ENCODE data around the gene KRTAP9-8. TPM values are rescaled to one million over a fixed set of nuclear protein-coding genes. Genes with fewer than 3 reads are reported as not detected.
"Not testable (repeated sequence)": the region's sequence is repeated elsewhere in the genome, so short reads cannot be mapped to it uniquely, and the experiment has no call there.

The KRTAP9-8 gene
- total RNA-seq, 4 donors from 2014 or later: not detected

GRCh38 chr17:41271858-41272257 lies 34.1 kb downstream of the KRTAP9-8 start:
- TF ChIP-seq POLR2A (IDR thresholded peaks at IDR 0.05) (no peak), CTCF (IDR thresholded peaks at IDR 0.05) (no peak)
- H3K4me3 ChIP-seq: no peak overlapping the region
- H3K27ac ChIP-seq: no peak overlapping the region
- H3K27me3 ChIP-seq: no peaks in the 10 kb centered on the region
- H3K36me3 ChIP-seq: no peaks in the 10 kb centered on the region
- no peaks in the 10 kb centered on the region for H3K4me1 ChIP-seq
- H3K9me3 ChIP-seq: no peaks in the 10 kb centered on the region
- no peak for DNase-seq

- not testable (repeated sequence) for H3K9me3 ChIP-seq, H3K4me3 ChIP-seq, H3K27me3 ChIP-seq, DNase-seq, H3K4me1 ChIP-seq, H3K36me3 ChIP-seq, H3K27ac ChIP-seq
Measured at GRCh38 chr17:41275648-41276190, 37.9 kb downstream of the KRTAP9-8 start, which contains the start of gene KRTAP9-7. Gene KRTAP9-7, plus strand, starts transcription at chr17:41275698. Its CDS starts 0 bp downstream, at chr17:41275698.

- TF ChIP-seq POLR2A (IDR thresholded peaks at IDR 0.05) (no peak), CTCF (IDR thresholded peaks at IDR 0.05) (no peak)
- no peaks in the 10 kb centered on the region for H3K4me1 ChIP-seq
- no peaks in the 10 kb centered on the region for H3K36me3 ChIP-seq
- H3K27me3 ChIP-seq: no peaks in the 10 kb centered on the region
- no peak for DNase-seq
- no peak overlapping the region for H3K4me3 ChIP-seq
- no peaks in the 10 kb centered on the region for H3K9me3 ChIP-seq
- H3K27ac ChIP-seq: no peak overlapping the region
Measured at GRCh38 chr17:41278176-41278955, 40.6 kb downstream of the KRTAP9-8 start.

GRCh38 chr17:41284043-41284442 lies 46.2 kb downstream of the KRTAP9-8 start:
- Histone ChIP-seq H3K9me3 (no peaks in the 10 kb centered on the region), H3K36me3 (no peaks in the 10 kb centered on the region), H3K4me1 (no peaks in the 10 kb centered on the region), H3K27me3 (no peaks in the 10 kb centered on the region), H3K27ac (no peak overlapping the region), H3K4me3 (no peak overlapping the region)
- TF ChIP-seq CTCF (IDR thresholded peaks at IDR 0.05): no peak
- DNase-seq: no peak

GRCh38 chr17:41284546-41284945 lies 46.7 kb downstream of the KRTAP9-8 start:
- Histone ChIP-seq H3K36me3 (no peaks in the 10 kb centered on the region), H3K9me3 (no peaks in the 10 kb centered on the region), H3K4me3 (no peak overlapping the region), H3K27me3 (no peaks in the 10 kb centered on the region), H3K27ac (no peak overlapping the region), H3K4me1 (no peaks in the 10 kb centered on the region)
- DNase-seq: no peak
- TF ChIP-seq CTCF (IDR thresholded peaks at IDR 0.05) (no peak), POLR2A (IDR thresholded peaks at IDR 0.05) (no peak)

- H3K27me3 ChIP-seq: no peaks in the 10 kb centered on the region
- DNase-seq: no peak
- H3K9me3 ChIP-seq: no peaks in the 10 kb centered on the region
- no peaks in the 10 kb centered on the region for H3K4me1 ChIP-seq
- H3K27ac ChIP-seq: no peak overlapping the region
- no peak overlapping the region for H3K4me3 ChIP-seq
- TF ChIP-seq POLR2A (IDR thresholded peaks at IDR 0.05) (no peak), CTCF (IDR thresholded peaks at IDR 0.05) (no peak)
- no peaks in the 10 kb centered on the region for H3K36me3 ChIP-seq
Measured at GRCh38 chr17:41287050-41287449, 49.3 kb downstream of the KRTAP9-8 start.

All from Peyer's patch (tissue), 4 donors.